NCI-H1930 (cell line): ENCODE data around the gene FGF5.

Experiments used
- DNase-seq, 2 experiments: peaks; one replicate each; lab custom pipeline; 2025; lab: John Stamatoyannopoulos, UW

FGF5 gene

GRCh38 chr4:80336582-80336981 is 70.1 kb downstream of the FGF5 start:
- DNase-seq = peak; percentile 44 to 70

GRCh38 chr4:80340036-80340435 is 73.6 kb downstream of the FGF5 start:
- no peak for DNase-seq
